SH-SY5Y (cell line): ENCODE measurements around the gene EGFLAM.

Experiments used
- GATA2 ChIP-seq: IDR thresholded peaks from 2 replicates; pipeline ENCODE4 v1.6.1; 2011; ENCODE audit warnings: mild to moderate bottlenecking, low read depth, low read length
- GATA3 ChIP-seq: IDR thresholded peaks from 2 replicates; pipeline ENCODE4 v1.6.1; 2011; ENCODE audit warnings: low read depth, mild to moderate bottlenecking, low read length, moderate library complexity

GRCh38 chr5:38267372-38267771 lies 9.0 kb downstream of the EGFLAM start:
- no peak for TF ChIP-seq GATA2
- TF ChIP-seq GATA3 = no peak
